Measurements from ENCODE around the gene REXO4. TPM values are rescaled to one million over a fixed set of nuclear protein-coding genes. Genes with fewer than 3 reads are reported as not detected.

REXO4 gene
- total RNA-seq, 2 donors from 2014 or later, result 13.4 to 13.8 TPM

- no peak for TF ChIP-seq CTCF (IDR thresholded peaks at IDR 0.05)
Measured at GRCh38 chr9:133401588-133401987, 16.2 kb downstream of the REXO4 start.

DNA sequence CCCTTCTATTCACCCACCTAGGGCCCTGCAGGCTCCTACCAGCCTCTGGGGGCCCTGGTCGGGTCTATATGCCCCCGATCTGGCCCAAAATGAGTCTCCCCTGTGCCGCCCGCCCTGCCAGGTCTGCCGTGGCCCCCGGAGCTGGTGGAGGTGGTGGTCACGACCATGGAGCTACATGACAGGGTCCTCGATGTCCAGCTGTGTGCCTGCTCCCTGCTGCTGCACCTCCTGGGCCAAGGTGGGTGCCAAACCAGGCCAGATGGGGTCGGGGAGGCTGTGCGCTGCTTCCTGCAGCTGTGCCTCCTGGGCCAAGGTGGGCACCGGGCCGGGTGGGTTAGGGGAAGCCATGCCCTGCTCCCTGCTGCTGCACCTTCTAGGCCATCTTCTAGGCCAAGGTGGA, 17.5 kb downstream of the REXO4 start:
- DNase-seq (ENCODE audit: low spot score), result no peak
- no peak for TF ChIP-seq CTCF (IDR thresholded peaks at IDR 0.05)
- Histone ChIP-seq H3K4me3 (no peak overlapping the region), H3K36me3 (peaks cover 6% of the 10 kb centered on the region), H3K27me3 (no peaks in the 10 kb centered on the region), H3K9me3 (no peaks in the 10 kb centered on the region), H3K27ac (no peak overlapping the region), H3K4me1 (no peaks in the 10 kb centered on the region)

More at GRCh38 chr9:133401588-133401987, 16.2 kb downstream of the REXO4 start:
- Histone ChIP-seq H3K4me3 (no peak overlapping the region), H3K27me3 (no peaks in the 10 kb centered on the region), H3K4me1 (peaks cover 0 to 7% of the 10 kb centered on the region in 2 donors), H3K27ac (no peak overlapping the region), H3K9me3 (no peaks in the 10 kb centered on the region), H3K36me3 (peaks cover 18% of the 10 kb centered on the region)
- no peak for DNase-seq (ENCODE audit: low spot score)

- no peaks in the 10 kb centered on the region for H3K27me3 ChIP-seq
- no peak overlapping the region for H3K4me3 ChIP-seq
- no peak for TF ChIP-seq CTCF (IDR thresholded peaks at IDR 0.05)
- no peaks in the 10 kb centered on the region for H3K4me1 ChIP-seq
- H3K27ac ChIP-seq, result no peak overlapping the region
- DNase-seq (ENCODE audit: low spot score), result no peak
- H3K36me3 ChIP-seq, result no peaks in the 10 kb centered on the region
- H3K9me3 ChIP-seq, result no peaks in the 10 kb centered on the region
Measured at GRCh38 chr9:133397895-133398294, 19.9 kb downstream of the REXO4 start.

DNA sequence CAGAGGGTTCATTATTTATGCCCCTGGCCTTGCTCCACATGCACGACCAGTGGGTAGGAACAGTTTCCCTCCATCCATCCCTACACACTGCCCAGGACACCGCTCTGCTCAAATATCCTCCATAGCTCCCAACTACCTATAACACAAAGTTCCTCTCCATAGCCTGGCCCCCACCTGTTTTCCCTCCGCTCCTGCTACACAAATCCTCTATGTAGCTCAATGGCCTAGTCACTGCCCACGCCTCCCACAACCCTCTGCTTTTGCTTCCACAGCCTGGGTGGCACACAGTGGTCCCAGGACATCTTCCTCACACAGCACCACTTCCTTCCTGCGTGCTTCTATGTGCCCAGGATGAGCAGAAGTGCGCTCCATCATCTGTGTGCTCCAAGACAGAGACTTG, 20.4 kb downstream of the REXO4 start:
- no peak overlapping the region for H3K4me3 ChIP-seq
- H3K4me1 ChIP-seq, result no peaks in the 10 kb centered on the region
- TF ChIP-seq CTCF (IDR thresholded peaks at IDR 0.05), result no peak
- H3K27me3 ChIP-seq, result no peaks in the 10 kb centered on the region
- H3K9me3 ChIP-seq, result no peaks in the 10 kb centered on the region
- no peak for DNase-seq (ENCODE audit: low spot score)
- H3K36me3 ChIP-seq, result no peaks in the 10 kb centered on the region
- no peak overlapping the region for H3K27ac ChIP-seq

DNA sequence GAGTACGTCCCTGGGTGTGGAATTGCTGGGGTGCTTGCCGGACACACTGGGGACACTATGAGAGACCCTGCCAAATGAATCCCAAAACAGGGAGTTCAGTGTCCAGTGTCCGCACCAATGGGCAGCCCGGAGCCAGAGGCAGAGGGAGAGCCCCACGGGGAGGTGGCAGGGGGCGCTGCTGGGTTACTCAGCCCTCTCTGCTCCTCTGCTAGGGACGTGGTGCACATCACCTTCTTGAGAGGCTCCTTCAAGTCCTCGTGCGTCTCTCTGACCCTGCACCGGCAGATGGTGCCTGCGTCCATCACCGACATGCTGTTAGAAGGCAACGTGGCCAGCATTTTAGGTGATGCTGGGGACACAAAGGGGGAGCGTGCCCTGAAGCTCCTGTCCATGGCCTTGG, 20.9 kb downstream of the REXO4 start:
- no peak overlapping the region for H3K27ac ChIP-seq
- H3K9me3 ChIP-seq, result no peaks in the 10 kb centered on the region
- H3K27me3 ChIP-seq, result no peaks in the 10 kb centered on the region
- no peaks in the 10 kb centered on the region for H3K36me3 ChIP-seq
- no peaks in the 10 kb centered on the region for H3K4me1 ChIP-seq
- TF ChIP-seq CTCF (IDR thresholded peaks at IDR 0.05), result peak in 1 of 2 donors; percentile 18
- H3K4me3 ChIP-seq, result no peak overlapping the region
- no peak for DNase-seq (ENCODE audit: low spot score)

GRCh38 chr9:133394687-133395271, 23.0 kb downstream of the REXO4 start:
- H3K27me3 ChIP-seq, result no peaks in the 10 kb centered on the region

More at GRCh38 chr9:133394687-133395271, 23.0 kb downstream of the REXO4 start:
- Histone ChIP-seq H3K27ac (no peak overlapping the region), H3K4me3 (no peak overlapping the region), H3K36me3 (no peaks in the 10 kb centered on the region), H3K9me3 (no peaks in the 10 kb centered on the region), H3K4me1 (no peaks in the 10 kb centered on the region)
- DNase-seq (ENCODE audit: low spot score), result no peak
- TF ChIP-seq CTCF (IDR thresholded peaks at IDR 0.05), result no peak
